ENCODE measurements around the gene LDLRAP1.

- TF ChIP-seq CREB1 (CRISPR knock-in tag; IDR thresholded peaks at IDR 0.05) (no peak), PREB (CRISPR knock-in tag; IDR thresholded peaks at IDR 0.05; ENCODE audit: borderline replicate concordance) (no peak), ZBTB21 (CRISPR knock-in tag; IDR thresholded peaks at IDR 0.05; ENCODE audit: borderline replicate concordance) (no peak), ZNF317 (CRISPR knock-in tag; IDR thresholded peaks at IDR 0.05; ENCODE audit: borderline replicate concordance, low read depth) (no peak), CTCF (IDR thresholded peaks at IDR 0.05) (no peak), NFYB (CRISPR knock-in tag; conservative IDR thresholded peaks at IDR 0.05; ENCODE audit: low read depth) (no peak), OVOL2 (CRISPR knock-in tag; IDR thresholded peaks at IDR 0.05; ENCODE audit: borderline replicate concordance) (no peak), ZNF281 (CRISPR knock-in tag; IDR thresholded peaks at IDR 0.05) (no peak), ZNF232 (CRISPR knock-in tag; IDR thresholded peaks at IDR 0.05) (no peak), ZBTB43 (CRISPR knock-in tag; IDR thresholded peaks at IDR 0.05) (no peak), FOXP1 (CRISPR knock-in tag; IDR thresholded peaks at IDR 0.05; ENCODE audit: borderline replicate concordance) (no peak)
These were observed 6.7 kb downstream of the LDLRAP1 start for GRCh38 chr1:25550155-25550506.

Measured in WTC11 (cell line).